Measurements from ENCODE around the gene LONP2.
A peak's percentile ranks its signal among the peaks of the same experiment; 100 is the strongest.

Gene LONP2

DNA sequence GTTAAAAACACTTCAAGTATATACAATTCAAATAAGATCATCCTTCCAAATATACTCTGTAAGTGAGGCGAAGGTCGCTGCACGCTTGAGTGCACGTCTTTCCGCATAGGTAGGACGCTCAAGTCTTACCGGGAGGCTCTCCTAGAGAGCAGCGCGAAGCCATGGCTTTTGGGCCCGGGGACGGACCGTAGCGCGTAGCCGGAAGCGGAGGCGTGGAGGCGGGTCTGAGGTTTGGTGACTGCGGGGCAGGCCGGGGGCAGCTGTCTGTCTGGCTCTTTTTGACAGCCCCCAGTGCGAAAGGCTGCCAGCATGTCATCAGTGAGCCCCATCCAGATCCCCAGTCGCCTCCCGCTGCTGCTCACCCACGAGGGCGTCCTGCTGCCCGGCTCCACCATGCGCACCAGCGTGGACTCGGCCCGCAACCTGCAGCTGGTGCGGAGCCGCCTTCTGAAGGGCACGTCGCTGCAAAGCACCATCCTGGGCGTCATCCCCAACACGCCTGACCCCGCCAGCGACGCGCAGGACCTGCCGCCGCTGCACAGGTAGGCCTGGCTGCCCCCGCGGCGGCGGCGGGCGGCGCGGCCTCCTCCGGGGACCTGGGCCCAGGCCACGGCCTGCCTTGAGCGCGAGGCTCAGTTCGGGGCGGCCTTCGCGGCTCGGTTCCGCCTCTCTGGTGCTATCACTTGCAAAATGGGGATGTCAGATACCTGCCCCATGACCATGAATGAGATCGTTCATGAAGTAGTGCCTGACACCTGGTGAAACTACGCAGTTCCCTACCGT is at the start of gene LONP2:
LONP2 (plus strand) TSS at position 221 of the 783 bp plus-strand sequence; CDS start at position 310, 89 bp downstream.
- peak; percentile 69 to 78 for DNase-seq (ENCODE audit: extremely low read depth in 1 of 2, low read depth in 1 of 2)

GRCh38 chr16:48194828-48195556 is 49.1 kb upstream of the LONP2 start:
- DNase-seq (ENCODE audit: extremely low read depth in 1 of 2, low read depth in 1 of 2), result no peak

GRCh38 chr16:48197294-48197693 is 46.8 kb upstream of the LONP2 start:
- DNase-seq (ENCODE audit: extremely low read depth in 1 of 2, low read depth in 1 of 2), result no peak

DNA sequence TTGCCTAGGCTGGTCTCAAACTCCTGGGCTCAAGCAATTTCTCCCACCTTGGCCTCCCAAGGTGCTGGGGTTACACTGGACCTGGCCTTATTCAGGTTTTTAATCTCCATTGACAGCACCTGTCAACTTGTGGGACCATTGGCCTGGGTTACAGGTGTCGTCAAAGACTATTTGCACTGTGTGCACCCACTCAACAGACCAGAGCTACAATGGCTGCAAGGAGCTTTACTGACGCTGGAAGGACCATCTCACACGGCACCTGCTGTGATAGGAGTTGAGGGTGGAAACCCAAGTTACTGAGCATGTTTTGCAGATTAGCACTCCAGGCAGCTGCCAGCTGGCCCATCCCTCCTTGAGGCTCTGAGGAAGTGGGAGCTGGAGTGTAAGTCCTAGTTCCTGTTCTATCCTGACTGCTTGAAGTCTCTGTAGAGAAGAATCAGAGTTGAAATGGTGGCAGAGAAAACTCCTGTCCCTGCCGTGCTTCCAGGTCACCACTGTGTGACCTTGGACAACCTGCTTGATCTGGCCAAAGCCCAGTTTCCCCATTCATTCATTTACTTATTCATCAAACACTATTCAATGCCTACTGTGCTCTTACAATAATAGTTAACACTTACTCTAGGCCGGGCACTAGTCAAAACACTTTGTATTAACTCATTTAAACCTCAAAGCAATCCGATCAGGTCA is 42.4 kb upstream of the LONP2 start:
- DNase-seq (ENCODE audit: extremely low read depth in 1 of 2, low read depth in 1 of 2), result no peak

- no peak for DNase-seq (ENCODE audit: extremely low read depth in 1 of 2, low read depth in 1 of 2)
These were observed 39.9 kb upstream of the LONP2 start for GRCh38 chr16:48203974-48204824.

- no peak for DNase-seq (ENCODE audit: extremely low read depth in 1 of 2, low read depth in 1 of 2)
These were observed 39.3 kb upstream of the LONP2 start for GRCh38 chr16:48204825-48205151.

GRCh38 chr16:48206594-48207242 is 37.4 kb upstream of the LONP2 start:
- no peak for DNase-seq (ENCODE audit: extremely low read depth in 1 of 2, low read depth in 1 of 2)

- DNase-seq (ENCODE audit: extremely low read depth in 1 of 2, low read depth in 1 of 2), result no peak
These were observed 33.4 kb upstream of the LONP2 start for GRCh38 chr16:48210747-48211146.

- no peak for DNase-seq (ENCODE audit: extremely low read depth in 1 of 2, low read depth in 1 of 2)
These were observed 32.1 kb upstream of the LONP2 start for GRCh38 chr16:48212033-48212432.

DNA sequence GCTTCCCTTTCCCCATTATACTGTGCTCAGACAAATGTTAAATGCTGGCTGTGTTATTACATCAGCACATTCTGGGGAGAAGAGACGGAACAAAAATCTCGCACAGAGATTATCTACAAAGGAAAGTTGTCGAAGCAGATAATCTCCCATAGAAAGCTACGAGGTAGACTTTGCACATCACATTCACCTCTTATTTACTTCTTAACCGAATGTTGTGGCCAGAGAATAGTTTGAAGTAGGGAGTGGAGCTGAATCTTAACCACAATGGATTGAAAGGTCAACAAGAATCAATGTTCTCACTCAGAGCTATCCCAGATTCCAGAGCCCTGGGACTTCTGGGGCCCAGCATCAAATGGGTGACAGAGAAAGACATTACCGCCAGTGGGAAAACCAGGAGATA is 28.4 kb upstream of the LONP2 start:
- DNase-seq (ENCODE audit: extremely low read depth in 1 of 2, low read depth in 1 of 2), result no peak

- no peak for DNase-seq (ENCODE audit: extremely low read depth in 1 of 2, low read depth in 1 of 2)
These were observed 26.4 kb upstream of the LONP2 start for GRCh38 chr16:48217708-48218107.

- no peak for DNase-seq (ENCODE audit: extremely low read depth in 1 of 2, low read depth in 1 of 2)
These were observed 25.6 kb upstream of the LONP2 start for GRCh38 chr16:48218473-48218872.

DNA sequence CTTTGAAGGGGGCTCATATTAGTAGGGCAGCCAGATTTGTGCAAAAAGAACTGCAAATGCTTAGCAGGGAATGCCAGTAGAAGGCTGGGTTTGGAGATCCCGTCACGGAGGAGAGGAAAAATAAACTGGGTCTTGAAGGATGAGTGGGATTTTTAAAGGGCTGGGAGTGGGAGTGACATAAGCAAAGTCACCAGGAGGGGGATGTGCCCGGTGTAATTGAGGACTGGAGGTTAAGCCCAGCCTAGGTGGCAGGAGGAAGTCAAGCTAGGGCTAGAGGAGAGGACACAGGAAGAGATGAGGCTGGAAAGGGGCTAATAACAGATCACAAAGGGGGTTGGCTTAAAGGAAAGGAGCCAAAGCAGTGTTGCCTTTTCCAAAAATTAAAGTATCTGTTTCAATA is 23.2 kb upstream of the LONP2 start:
- no peak for DNase-seq (ENCODE audit: extremely low read depth in 1 of 2, low read depth in 1 of 2)

DNA sequence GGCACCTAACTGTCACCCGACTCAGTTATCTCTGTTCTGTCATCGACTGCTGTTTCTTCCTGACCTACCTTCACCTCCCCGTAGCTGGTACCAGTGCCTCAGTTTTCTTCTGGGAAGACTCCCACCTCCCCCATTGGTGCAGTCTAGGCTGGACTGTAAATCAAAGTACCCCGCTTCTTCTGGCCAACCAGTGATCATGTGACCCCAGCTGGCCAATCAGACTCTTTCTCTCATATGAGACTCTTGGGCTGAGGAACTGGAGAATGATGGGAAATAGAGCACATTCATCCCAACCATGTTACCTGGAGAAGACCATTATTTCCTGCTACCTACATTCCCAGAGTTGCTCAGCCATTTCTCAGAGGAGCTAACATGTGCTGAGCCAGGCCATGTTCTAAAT is 20.6 kb upstream of the LONP2 start:
- no peak for DNase-seq (ENCODE audit: extremely low read depth in 1 of 2, low read depth in 1 of 2)

GRCh38 chr16:48225456-48225855 is 18.6 kb upstream of the LONP2 start:
- no peak for DNase-seq (ENCODE audit: extremely low read depth in 1 of 2, low read depth in 1 of 2)

GRCh38 chr16:48231727-48232492 is 12.2 kb upstream of the LONP2 start:
- no peak for DNase-seq (ENCODE audit: extremely low read depth in 1 of 2, low read depth in 1 of 2)

- DNase-seq (ENCODE audit: extremely low read depth in 1 of 2, low read depth in 1 of 2), result no peak
These were observed 11.5 kb upstream of the LONP2 start for GRCh38 chr16:48232493-48233040.

GRCh38 chr16:48234630-48235029 is 9.5 kb upstream of the LONP2 start:
- no peak for DNase-seq (ENCODE audit: extremely low read depth in 1 of 2, low read depth in 1 of 2)

GRCh38 chr16:48235058-48235555 is 9.0 kb upstream of the LONP2 start:
- no peak for DNase-seq (ENCODE audit: extremely low read depth in 1 of 2, low read depth in 1 of 2)

Measured in activated CD8-positive, alpha-beta memory T cell treated with anti-CD3 and anti-CD28 coated beads for 1 hour (primary cell).